ENCODE measurements around the gene RNF215. TPM values are rescaled to one million over a fixed set of nuclear protein-coding genes. Genes with fewer than 3 reads are reported as not detected.
A peak's percentile ranks its signal among the peaks of the same experiment; 100 is the strongest.

Gene RNF215
- total RNA-seq, 2 donors from 2014 or later = 10.7 to 18.4 TPM

DNA sequence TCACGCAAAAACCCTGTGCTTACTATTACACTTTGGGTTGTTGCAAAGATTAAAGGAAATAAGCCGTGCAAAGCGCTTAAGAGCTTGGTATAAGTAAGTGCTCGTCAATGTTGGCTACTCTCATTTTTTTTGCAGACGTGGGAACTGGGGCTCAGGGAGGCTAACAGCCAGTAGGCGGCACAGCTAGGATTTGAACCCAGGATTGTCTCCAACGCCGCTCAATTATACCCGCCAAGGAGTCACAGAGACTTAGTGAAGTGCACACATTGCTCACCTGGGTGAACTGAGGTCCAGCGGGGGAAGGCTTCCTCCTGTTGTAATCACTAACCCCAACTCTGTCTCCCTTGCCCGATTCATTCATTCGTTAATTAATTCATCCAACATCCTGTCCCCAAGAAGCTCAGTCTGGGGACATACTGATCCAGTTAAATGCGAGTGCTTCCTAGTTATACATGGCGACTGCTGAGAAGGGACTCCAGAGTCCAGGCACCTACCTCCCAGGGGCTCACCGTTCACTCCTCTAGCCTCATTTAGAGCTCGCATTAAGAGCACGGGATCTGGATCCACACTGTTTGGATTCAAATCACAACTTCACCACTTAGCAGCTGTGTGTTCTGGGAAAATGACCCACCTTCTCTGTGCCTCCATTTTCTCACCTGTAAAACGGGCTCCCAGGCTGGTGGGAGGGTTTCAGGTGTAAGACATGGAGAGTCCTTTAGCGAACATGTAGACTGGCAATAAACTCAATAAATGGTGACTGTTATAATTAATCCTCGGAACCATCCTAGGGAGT, 37.5 kb upstream of the RNF215 start:
- Mint-ChIP-seq H3K4me1 (peaks cover 23% of the 10 kb centered on the region), H3K36me3 (ENCODE audit: low read depth) (peaks cover 86% of the 10 kb centered on the region), H3K4me3 (peak overlapping the region; percentile 88), H3K27me3 (no peaks in the 10 kb centered on the region), H3K27ac (peak overlapping the region; percentile 98), H3K9me3 (no peaks in the 10 kb centered on the region)
- ATAC-seq (replicated peaks) = no peak

GRCh38 chr22:30423959-30424533, 36.8 kb upstream of the RNF215 start:
- peak; percentile 78 for ATAC-seq (replicated peaks)
- Mint-ChIP-seq H3K27me3 (no peaks in the 10 kb centered on the region), H3K9me3 (no peaks in the 10 kb centered on the region), H3K4me3 (peak overlapping the region; percentile 88), H3K36me3 (ENCODE audit: low read depth) (peaks cover 90% of the 10 kb centered on the region), H3K4me1 (peaks cover 23% of the 10 kb centered on the region), H3K27ac (peak overlapping the region; percentile 98)

DNA sequence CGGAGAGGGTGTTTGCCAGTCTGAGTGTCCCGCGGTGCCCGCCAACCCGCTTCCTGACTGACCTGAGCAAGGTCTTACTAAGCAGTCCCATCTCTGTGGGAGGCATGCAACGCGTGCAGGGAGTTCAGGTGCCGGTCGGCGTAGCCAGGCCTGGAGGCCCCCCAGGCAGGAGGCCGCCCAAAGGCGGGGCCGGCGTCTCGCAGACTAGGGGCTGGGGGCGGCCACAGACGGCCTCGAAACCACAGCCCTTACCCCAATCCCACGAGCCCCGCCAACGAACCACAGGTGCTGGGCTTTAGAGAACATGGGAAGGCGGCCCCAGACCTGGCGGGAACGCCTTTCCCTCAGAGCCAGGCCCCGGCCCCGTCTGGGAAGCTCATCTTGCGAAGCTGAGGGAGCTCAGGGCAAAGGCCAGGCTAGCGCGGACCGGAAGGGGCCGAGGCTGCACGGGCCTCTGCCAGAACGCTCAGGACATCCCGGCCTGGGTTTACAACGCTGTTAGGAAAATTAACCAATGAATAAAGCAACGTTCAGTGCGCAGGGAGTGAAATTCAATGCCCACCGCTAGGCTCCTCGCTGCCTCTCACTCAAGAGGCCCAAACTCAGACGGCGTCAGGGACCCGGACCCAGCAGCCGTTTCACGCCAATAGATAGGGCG, 36.2 kb upstream of the RNF215 start:
- peak overlapping the region; percentile 98 for H3K27ac Mint-ChIP-seq
- H3K27me3 Mint-ChIP-seq = no peaks in the 10 kb centered on the region
- H3K9me3 Mint-ChIP-seq = no peaks in the 10 kb centered on the region
- peaks cover 23% of the 10 kb centered on the region for H3K4me1 Mint-ChIP-seq
- peak overlapping the region; percentile 88 for H3K4me3 Mint-ChIP-seq
- ATAC-seq (replicated peaks) = peak; percentile 54
- H3K36me3 Mint-ChIP-seq (ENCODE audit: low read depth) = peaks cover 91% of the 10 kb centered on the region

- Mint-ChIP-seq H3K36me3 (ENCODE audit: low read depth) (peaks cover 91% of the 10 kb centered on the region), H3K27ac (peak overlapping the region; percentile 98), H3K9me3 (no peaks in the 10 kb centered on the region), H3K4me3 (peak overlapping the region; percentile 88), H3K27me3 (no peaks in the 10 kb centered on the region), H3K4me1 (peaks cover 23% of the 10 kb centered on the region)
- ATAC-seq (replicated peaks) = peak; percentile 37
Measured at GRCh38 chr22:30422481-30423300, 35.5 kb upstream of the RNF215 start.

DNA sequence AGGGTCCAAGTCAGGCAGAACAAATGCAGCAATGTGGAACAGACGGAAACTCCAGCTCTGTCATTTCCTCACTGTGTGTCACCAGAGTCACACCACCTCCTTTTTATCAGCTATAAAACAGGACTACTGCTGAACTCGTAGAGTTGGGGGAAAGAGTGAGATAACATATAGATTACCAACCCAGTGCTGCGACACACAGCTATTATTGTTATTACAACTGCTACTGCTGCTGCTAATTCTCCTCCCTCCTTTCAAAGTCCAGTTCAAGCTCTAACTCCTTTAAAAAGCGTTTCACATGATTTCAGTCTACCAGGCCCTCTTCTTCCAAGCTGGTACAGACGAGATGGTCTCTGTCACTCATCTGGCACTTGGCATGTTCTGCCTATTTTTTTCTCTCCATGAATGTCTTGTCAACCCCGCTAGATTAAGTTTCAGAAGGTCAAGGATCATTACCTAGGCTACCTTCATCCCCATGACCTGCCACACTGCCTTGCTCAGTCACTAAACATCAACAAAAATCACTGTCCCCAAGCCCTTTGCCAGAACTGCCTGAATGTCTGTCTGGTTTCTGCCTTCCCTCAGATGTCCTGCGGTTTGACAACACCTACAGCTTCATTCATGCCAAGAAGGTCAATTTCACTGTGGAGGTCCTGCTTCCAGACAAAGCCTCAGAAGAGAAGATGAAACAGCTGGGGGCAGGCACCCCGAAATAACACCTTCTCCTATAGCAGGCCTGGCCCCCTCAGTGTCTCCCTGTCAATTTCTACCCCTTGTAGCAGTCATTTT, 34.7 kb upstream of the RNF215 start:
- peaks cover 91% of the 10 kb centered on the region for H3K36me3 Mint-ChIP-seq (ENCODE audit: low read depth)
- H3K9me3 Mint-ChIP-seq = no peaks in the 10 kb centered on the region
- ATAC-seq (replicated peaks) = no peak
- peak overlapping the region; percentile 98 for H3K27ac Mint-ChIP-seq
- peaks cover 23% of the 10 kb centered on the region for H3K4me1 Mint-ChIP-seq
- H3K27me3 Mint-ChIP-seq = no peaks in the 10 kb centered on the region
- peak overlapping the region; percentile 88 for H3K4me3 Mint-ChIP-seq

- Mint-ChIP-seq H3K27me3 (no peaks in the 10 kb centered on the region), H3K27ac (peak overlapping the region; percentile 73), H3K4me3 (peak overlapping the region; percentile 88), H3K9me3 (no peaks in the 10 kb centered on the region), H3K36me3 (ENCODE audit: low read depth) (peaks cover 91% of the 10 kb centered on the region), H3K4me1 (peaks cover 23% of the 10 kb centered on the region)
- ATAC-seq (replicated peaks) = peak; percentile 14
Measured at GRCh38 chr22:30420347-30421125, 33.3 kb upstream of the RNF215 start.

DNA sequence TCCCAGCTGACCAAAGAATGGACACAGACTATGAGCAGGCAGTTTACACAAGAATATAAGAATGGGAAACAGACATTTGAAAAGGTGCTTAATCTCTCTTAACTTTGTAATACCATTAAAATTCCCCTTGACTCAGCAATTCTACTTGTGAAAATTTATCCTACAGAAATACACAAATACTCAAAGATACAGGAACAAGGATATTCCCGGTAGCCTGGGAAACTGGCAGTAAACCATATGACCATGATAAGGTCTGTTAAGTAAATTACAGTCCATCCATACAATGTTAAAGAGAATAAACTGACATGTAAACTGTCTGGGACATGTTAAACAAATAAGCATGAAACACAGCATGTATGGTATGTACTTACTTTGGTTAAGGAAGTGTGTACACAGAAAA, 29.6 kb upstream of the RNF215 start:
- H3K27ac Mint-ChIP-seq = peak overlapping the region; percentile 39
- H3K9me3 Mint-ChIP-seq = no peaks in the 10 kb centered on the region
- H3K4me3 Mint-ChIP-seq = no peak overlapping the region
- H3K4me1 Mint-ChIP-seq = peaks cover 22% of the 10 kb centered on the region
- ATAC-seq (replicated peaks) = no peak
- H3K27me3 Mint-ChIP-seq = no peaks in the 10 kb centered on the region
- peaks cover 100% of the 10 kb centered on the region for H3K36me3 Mint-ChIP-seq (ENCODE audit: low read depth)

GRCh38 chr22:30416403-30416802, 29.2 kb upstream of the RNF215 start:
- no peak for ATAC-seq (replicated peaks)
- Mint-ChIP-seq H3K4me1 (peaks cover 18% of the 10 kb centered on the region), H3K27ac (peak overlapping the region; percentile 39), H3K36me3 (ENCODE audit: low read depth) (peaks cover 100% of the 10 kb centered on the region), H3K27me3 (no peaks in the 10 kb centered on the region), H3K4me3 (no peak overlapping the region), H3K9me3 (no peaks in the 10 kb centered on the region)

GRCh38 chr22:30414525-30415047, 27.4 kb upstream of the RNF215 start:
- Mint-ChIP-seq H3K4me3 (peak overlapping the region; percentile 13), H3K27ac (peak overlapping the region; percentile 71), H3K9me3 (no peaks in the 10 kb centered on the region)

DNA sequence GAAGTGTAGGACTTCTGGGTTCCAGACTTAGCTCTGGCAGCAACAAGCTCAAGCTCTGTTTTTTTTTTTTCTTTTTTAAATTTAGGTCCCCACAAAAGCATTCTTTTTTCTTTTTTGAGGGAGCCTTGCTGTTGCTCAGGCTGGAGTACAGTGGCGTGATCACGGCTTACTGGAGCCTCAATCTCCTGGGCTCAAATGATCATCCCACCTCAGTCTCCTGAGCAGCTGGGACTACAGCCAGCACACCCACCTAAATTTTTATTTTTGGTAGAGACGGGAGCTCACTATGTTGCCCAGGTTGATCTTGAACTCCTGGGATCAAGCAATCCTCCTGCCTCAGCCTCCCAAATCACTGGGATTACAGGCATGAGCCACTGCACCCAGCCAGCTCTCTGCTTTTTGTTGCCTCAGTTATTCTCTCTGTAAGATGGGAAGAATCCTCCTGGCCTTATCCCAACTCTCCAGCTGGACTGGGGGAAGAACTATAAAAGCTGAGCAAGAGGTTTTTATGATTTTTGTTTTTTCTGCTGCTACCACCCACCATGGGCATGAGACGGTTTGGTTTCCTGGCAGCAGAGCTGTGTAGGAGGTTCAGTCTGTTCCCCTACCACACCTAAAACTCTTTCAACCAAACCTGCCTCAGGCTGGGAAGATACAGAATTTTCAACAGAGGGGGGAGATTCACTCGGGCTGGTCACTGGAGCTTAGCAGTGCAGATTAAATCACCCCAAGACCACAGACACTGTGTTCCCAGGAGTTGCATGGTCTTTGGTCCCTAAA, 26.7 kb upstream of the RNF215 start:
- Mint-ChIP-seq H3K36me3 (ENCODE audit: low read depth) (peaks cover 100% of the 10 kb centered on the region), H3K4me1 (peaks cover 9% of the 10 kb centered on the region), H3K27ac (peak overlapping the region; percentile 71), H3K27me3 (no peaks in the 10 kb centered on the region), H3K4me3 (peak overlapping the region; percentile 13), H3K9me3 (no peaks in the 10 kb centered on the region)
- peak; percentile 74 for ATAC-seq (replicated peaks)

More at GRCh38 chr22:30414525-30415047, 27.4 kb upstream of the RNF215 start:
- Mint-ChIP-seq H3K27me3 (no peaks in the 10 kb centered on the region), H3K4me1 (peaks cover 9% of the 10 kb centered on the region), H3K36me3 (ENCODE audit: low read depth) (peaks cover 100% of the 10 kb centered on the region)
- ATAC-seq (replicated peaks) = no peak

GRCh38 chr22:30413001-30413400, 25.8 kb upstream of the RNF215 start:
- H3K4me1 Mint-ChIP-seq = peaks cover 9% of the 10 kb centered on the region

GRCh38 chr22:30411780-30412179, 24.6 kb upstream of the RNF215 start:
- H3K36me3 Mint-ChIP-seq (ENCODE audit: low read depth) = peaks cover 95% of the 10 kb centered on the region
- H3K27ac Mint-ChIP-seq = no peak overlapping the region
- ATAC-seq (replicated peaks) = no peak
- H3K9me3 Mint-ChIP-seq = no peaks in the 10 kb centered on the region
- no peaks in the 10 kb centered on the region for H3K27me3 Mint-ChIP-seq
- no peak overlapping the region for H3K4me3 Mint-ChIP-seq
- H3K4me1 Mint-ChIP-seq = peaks cover 9% of the 10 kb centered on the region

More at GRCh38 chr22:30413001-30413400, 25.8 kb upstream of the RNF215 start:
- Mint-ChIP-seq H3K9me3 (no peaks in the 10 kb centered on the region), H3K27ac (peak overlapping the region; percentile 71), H3K4me3 (peak overlapping the region; percentile 13), H3K36me3 (ENCODE audit: low read depth) (peaks cover 100% of the 10 kb centered on the region), H3K27me3 (no peaks in the 10 kb centered on the region)
- no peak for ATAC-seq (replicated peaks)
